Ramos (cell line): ENCODE results near the gene TTN.

Experiments
- in situ Hi-C: fragments of 300-500 bp; cut with MboI; formaldehyde crosslinking; loops from one replicate; pipeline ENCODE4 v1.14.3; 2022; ENCODE audit warnings: low sequenced_read_pairs; ENCODE audit not compliant: unreplicated experiment

The TTN gene

DNA sequence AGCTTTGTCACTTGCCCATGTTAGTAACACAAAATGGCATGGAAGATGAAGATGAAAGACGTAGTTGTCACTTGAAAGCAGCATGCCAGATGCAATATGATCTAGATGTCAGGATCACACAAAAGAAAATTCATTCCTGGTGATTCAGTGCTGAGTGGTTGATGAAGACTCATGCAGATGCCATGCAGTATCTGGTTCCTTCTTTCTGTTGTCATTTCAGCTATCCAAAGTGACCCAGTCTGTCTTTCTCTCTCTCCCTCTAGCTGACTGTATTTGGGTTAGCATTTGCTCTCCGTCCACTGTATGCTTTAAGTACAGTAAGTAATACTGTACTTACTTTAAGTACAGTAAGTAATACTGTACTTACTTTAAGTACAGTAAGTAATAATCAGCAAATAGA lies 50.4 kb downstream of the TTN start:
- in situ Hi-C loops, result no loop called here

- in situ Hi-C loops, result no loop called here
These were observed 50.9 kb downstream of the TTN start for GRCh38 chr2:178756343-178756742.

- in situ Hi-C loops, result no loop called here
These were observed 59.5 kb downstream of the TTN start for GRCh38 chr2:178747767-178748166.

DNA sequence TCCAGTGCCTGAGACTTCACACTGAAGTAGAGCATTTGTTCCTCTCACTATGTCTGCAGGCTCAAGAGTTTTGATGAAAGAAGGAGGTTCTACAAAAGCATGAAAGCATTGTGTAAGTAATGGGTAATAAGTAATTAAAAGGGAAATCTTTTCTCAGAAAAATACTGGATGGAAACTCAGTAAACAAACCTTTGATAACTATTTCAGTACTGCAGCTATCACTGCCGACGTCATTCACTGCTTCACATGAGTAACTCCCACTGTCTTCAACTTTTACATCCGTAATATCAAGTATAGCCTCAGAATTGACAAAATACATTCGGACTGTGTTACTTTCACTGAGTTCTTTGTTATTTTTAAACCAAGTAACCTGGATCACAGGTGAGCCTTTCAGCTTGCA lies 72.7 kb downstream of the TTN start:
- in situ Hi-C loops, result no loop called here

DNA sequence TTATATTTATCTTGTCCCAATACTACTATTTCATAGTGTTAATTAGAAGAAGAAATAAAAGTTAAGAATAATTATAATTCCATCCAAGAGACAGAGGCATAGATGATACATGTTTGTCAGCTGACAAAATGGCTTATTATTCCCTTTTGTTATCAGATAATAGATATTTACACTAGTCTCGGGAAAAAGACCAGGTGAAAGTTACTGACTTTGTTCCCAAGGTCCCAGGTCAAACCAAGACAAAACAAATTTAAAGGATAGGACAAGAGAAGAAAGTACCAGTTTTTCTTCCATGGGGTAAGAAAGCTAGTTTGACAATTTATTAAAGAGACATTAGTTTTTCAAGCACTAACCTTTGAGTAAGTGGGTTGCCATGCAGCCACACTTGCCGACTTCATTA lies 73.2 kb downstream of the TTN start:
- in situ Hi-C loops, result no loop called here

- in situ Hi-C loops, result no loop called here
These were observed 74.3 kb downstream of the TTN start for GRCh38 chr2:178732913-178733312.

DNA sequence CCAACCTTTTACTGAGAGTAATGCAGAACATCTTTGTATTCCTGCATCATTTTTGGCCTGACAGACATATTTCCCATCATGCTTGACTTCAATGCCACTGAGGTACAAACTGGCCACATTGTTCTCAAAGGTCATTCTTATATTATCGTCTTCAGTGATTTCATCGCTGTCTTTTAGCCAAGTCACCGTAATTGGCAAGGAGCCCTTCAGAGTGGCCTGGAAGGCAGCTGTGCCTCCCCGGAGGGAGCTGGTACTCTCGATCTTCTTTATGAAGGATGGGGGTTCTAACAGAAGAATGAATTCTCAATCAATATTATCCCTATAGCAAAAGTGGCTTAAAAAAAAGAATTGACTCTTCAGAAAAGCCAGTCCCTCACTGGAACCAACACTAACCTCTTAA lies 75.9 kb downstream of the TTN start:
- in situ Hi-C loops, result no loop called here

- in situ Hi-C loops, result no loop called here
These were observed 77.2 kb downstream of the TTN start for GRCh38 chr2:178730049-178730448.

GRCh38 chr2:178723786-178724346 lies 83.4 kb downstream of the TTN start:
- in situ Hi-C loops, result no loop called here

- in situ Hi-C loops, result no loop called here
These were observed 84.9 kb downstream of the TTN start for GRCh38 chr2:178722296-178722695.

DNA sequence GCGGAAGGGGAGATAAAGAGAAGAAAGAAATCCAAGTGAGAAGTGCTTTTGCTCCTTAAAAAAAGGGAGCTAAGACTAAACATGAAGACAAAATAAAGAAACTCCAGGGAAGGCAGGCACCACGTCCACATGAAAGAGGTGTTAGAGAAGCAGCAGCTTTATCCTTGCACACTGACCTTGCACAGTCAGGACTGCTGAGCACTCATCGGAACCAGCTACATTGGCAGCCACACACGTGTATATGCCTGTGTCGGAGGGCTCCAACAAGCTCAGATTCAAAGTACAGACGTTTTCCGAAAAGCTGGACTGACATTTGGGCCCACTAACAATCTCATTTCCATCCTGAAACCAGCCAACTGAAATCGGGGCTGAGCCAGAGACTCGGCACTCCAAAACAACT lies 88.2 kb downstream of the TTN start:
- in situ Hi-C loops, result no loop called here

DNA sequence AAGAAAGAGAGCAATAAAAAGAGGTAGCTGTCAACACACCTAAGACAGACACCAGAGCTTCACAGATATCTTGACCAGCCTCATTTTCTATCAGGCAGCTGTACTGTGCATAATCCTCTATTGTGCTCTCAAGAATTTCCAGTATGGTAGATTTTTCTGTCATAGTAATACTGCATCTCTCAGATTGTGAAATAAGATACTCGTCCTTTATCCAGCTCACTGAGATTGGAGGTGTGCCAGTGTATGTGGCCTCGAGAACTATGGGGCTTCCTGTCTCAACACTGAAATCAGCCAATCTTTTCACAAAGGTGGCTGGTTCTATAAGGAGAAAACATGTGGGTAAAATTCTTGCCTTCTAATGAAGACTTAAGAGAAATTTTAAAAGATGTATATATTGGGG lies 88.9 kb downstream of the TTN start:
- in situ Hi-C loops, result no loop called here

- in situ Hi-C loops, result no loop called here
These were observed 90.8 kb downstream of the TTN start for GRCh38 chr2:178716394-178716793.

DNA sequence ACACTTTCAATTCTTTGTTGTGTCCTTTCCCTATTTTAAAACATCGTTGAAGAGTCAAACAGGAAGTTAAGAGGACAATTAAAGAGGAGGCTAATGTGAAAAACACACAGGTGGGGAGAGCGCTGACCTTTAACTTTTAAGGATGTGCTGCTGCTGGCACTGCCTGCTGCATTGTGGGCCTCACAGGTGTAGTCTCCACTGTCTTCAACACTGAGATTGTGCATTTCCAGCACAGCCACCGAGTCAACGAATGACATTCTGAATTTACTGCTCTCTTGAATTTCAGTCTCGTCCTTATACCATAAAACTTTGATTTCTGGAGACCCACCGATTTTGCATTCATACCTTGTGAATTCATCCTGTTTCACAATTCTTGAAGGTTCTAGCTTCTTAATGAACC lies 91.9 kb downstream of the TTN start:
- in situ Hi-C loops, result no loop called here

DNA sequence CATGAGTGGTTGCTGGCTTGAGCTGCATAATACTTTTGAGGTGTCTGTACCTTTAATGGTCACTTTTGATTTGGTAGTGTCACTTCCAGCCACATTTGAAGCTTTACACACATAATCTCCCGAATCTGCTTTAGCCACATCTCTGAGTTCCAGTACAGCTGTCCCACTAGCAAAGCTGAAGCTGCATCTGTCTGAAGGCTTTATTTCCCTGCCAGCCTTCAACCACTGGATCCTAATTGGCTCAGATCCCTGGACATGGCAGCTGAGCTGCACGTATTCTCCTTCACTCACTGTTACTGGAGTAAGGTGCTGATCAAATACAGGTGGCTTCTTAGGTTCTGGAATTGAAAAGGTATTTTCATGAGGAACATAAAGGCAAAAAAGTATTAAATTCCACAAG lies 99.7 kb downstream of the TTN start:
- in situ Hi-C loops, result no loop called here

GRCh38 chr2:178704876-178705275 lies 102.3 kb downstream of the TTN start:
- in situ Hi-C loops, result no loop called here

DNA sequence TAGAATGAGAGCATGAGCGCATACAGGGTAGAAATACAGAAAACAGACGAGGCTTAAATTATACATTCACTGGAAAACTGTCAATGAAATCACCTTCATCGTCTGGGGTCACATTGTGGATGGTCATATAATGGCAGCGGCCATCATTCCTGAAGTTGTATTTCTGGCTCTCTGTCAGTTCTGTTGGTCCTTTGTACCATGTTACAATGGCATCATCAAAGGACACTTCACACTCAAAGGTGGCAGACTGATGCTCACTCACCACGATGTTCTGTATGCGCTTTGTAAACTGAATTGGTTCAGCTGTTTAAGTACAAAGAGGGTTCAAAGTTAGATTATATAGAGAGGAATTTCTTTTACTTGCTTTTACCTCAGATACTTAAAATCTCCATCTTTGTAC lies 104.9 kb downstream of the TTN start:
- in situ Hi-C loops, result no loop called here

GRCh38 chr2:178700922-178701342 lies 106.3 kb downstream of the TTN start:
- in situ Hi-C loops, result no loop called here

DNA sequence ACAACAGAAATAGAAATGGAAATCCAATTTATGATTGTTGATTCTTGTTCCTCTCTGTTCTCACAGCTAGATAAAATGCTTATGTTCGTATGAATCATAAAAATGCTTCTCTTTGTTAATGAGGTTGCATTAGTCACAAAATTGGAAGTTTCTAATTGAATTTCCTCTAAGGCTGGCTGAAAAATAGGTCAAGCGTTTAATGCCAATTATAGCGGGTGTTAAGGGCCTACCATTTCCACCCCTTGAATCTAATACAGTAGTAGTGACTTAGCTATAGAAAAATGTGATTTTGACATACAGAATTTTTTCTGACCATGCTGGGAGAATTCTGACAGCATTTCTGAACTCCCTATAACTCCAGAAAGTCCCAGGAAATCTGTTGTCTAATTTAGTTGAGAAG lies 107.1 kb downstream of the TTN start:
- in situ Hi-C loops, result no loop called here

DNA sequence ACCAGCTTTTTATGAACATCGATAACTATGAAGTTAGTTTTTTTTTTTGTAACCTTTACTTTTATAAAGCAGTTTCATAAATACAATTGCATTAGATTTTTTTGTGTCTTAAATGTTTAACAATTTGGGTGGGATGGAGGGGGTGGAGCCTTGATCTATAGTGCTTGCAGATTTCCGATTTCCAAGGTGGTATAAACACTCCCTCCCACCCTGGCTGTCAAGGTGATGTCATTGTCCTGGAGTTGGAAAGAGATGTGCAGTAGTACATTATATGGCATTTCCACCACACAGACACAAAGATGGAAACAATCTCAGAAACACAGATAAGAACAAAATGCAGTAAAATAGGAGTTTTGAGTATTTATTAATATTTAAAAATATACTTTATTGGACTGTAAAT lies 114.4 kb downstream of the TTN start:
- in situ Hi-C loops, result no loop called here

GRCh38 chr2:178689808-178690207 lies 117.4 kb downstream of the TTN start:
- in situ Hi-C loops, result no loop called here

GRCh38 chr2:178683877-178684276 lies 123.3 kb downstream of the TTN start:
- in situ Hi-C loops, result no loop called here

GRCh38 chr2:178681081-178681480 lies 126.1 kb downstream of the TTN start:
- in situ Hi-C loops, result no loop called here
